HG03565 (cell line): ENCODE data around the gene FIBIN.
"Not testable (repeated sequence)": the region's sequence is repeated elsewhere in the genome, so short reads cannot be mapped to it uniquely, and the experiment has no call there.

Experiments used
- ATAC-seq: cut with Tn5 transposase; IDR thresholded peaks from one replicate; pipeline ENCODE4 v1.9.1; 2021; ENCODE audit warnings: mild to moderate bottlenecking, moderate library complexity; ENCODE audit not compliant: unreplicated experiment

The FIBIN gene

GRCh38 chr11:26993965-26994457, at the start of gene FIBIN:
Gene FIBIN, plus strand, starts transcription at chr11:26994112. Its CDS starts 415 bp downstream, at chr11:26994527.
- ATAC-seq: no peak

GRCh38 chr11:26944866-26945664, 48.8 kb upstream of the FIBIN start:
- no peak for ATAC-seq

- no peak for ATAC-seq
Measured at GRCh38 chr11:26946257-26946716, 47.6 kb upstream of the FIBIN start.

- ATAC-seq: no peak
Measured at GRCh38 chr11:26947379-26947844, 46.5 kb upstream of the FIBIN start.

- ATAC-seq: no peak
Measured at GRCh38 chr11:26947904-26948639, 45.8 kb upstream of the FIBIN start.

GRCh38 chr11:26948881-26949280, 45.0 kb upstream of the FIBIN start:
- no peak for ATAC-seq

- no peak for ATAC-seq
Measured at GRCh38 chr11:26949846-26950245, 44.1 kb upstream of the FIBIN start.

- ATAC-seq: no peak
Measured at GRCh38 chr11:26950260-26950719, 43.6 kb upstream of the FIBIN start.

- no peak for ATAC-seq
Measured at GRCh38 chr11:26951809-26952515, 42.0 kb upstream of the FIBIN start.

- no peak for ATAC-seq
Measured at GRCh38 chr11:26953770-26954392, 40.0 kb upstream of the FIBIN start.

GRCh38 chr11:26958005-26958701, 35.8 kb upstream of the FIBIN start:
- ATAC-seq: no peak

GRCh38 chr11:26958702-26959049, 35.2 kb upstream of the FIBIN start:
- ATAC-seq: no peak

GRCh38 chr11:26960281-26960680, 33.6 kb upstream of the FIBIN start:
- no peak for ATAC-seq

GRCh38 chr11:26963764-26964163, 30.1 kb upstream of the FIBIN start:
- no peak for ATAC-seq

GRCh38 chr11:26964339-26964738, 29.6 kb upstream of the FIBIN start:
- no peak for ATAC-seq

GRCh38 chr11:26964847-26965485, 28.9 kb upstream of the FIBIN start:
- not testable (repeated sequence) for ATAC-seq

- ATAC-seq: no peak
Measured at GRCh38 chr11:26971961-26972360, 22.0 kb upstream of the FIBIN start.

GRCh38 chr11:26974069-26974783, 19.7 kb upstream of the FIBIN start:
- ATAC-seq: no peak

GRCh38 chr11:26974996-26975395, 18.9 kb upstream of the FIBIN start:
- no peak for ATAC-seq
